Measurements from ENCODE around the gene ARHGEF28.

DNA sequence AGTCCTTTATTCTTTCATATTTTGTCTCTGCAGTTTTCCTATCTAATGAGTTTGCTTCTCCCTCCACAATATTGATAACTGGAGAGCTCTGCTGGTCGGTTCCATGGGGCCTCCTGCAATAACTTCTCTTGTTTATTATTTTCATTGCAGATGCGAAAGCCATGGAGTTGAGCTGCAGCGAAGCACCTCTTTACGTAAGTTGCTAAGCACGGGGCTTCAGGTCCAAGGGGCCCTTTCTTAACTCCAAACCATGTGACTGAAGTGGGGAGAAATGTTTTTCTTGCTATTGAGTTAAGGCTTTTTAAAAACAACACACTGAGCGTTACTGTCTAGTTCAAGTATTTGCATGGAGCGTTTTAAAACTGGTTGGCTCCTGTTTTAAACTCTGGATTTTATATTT is 58.7 kb downstream of the ARHGEF28 start:
- TF ChIP-seq POLR2A (IDR thresholded peaks at IDR 0.05; ENCODE audit: low read depth, low read length): no peak
- TF ChIP-seq RAD21 (IDR thresholded peaks at IDR 0.05; ENCODE audit: low read length): no peak
- TF ChIP-seq, protein P1, sequence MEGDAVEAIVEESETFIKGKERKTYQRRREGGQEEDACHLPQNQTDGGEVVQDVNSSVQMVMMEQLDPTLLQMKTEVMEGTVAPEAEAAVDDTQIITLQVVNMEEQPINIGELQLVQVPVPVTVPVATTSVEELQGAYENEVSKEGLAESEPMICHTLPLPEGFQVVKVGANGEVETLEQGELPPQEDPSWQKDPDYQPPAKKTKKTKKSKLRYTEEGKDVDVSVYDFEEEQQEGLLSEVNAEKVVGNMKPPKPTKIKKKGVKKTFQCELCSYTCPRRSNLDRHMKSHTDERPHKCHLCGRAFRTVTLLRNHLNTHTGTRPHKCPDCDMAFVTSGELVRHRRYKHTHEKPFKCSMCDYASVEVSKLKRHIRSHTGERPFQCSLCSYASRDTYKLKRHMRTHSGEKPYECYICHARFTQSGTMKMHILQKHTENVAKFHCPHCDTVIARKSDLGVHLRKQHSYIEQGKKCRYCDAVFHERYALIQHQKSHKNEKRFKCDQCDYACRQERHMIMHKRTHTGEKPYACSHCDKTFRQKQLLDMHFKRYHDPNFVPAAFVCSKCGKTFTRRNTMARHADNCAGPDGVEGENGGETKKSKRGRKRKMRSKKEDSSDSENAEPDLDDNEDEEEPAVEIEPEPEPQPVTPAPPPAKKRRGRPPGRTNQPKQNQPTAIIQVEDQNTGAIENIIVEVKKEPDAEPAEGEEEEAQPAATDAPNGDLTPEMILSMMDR (conservative IDR thresholded peaks at IDR 0.05; ENCODE audit: low read depth, low read length): no peak
- TF ChIP-seq MAFK (IDR thresholded peaks at IDR 0.05; ENCODE audit: low read depth, low read length): no peak
- TF ChIP-seq SMC3 (IDR thresholded peaks at IDR 0.05; ENCODE audit: low read depth, low read length): no peak
- TF ChIP-seq MAZ (IDR thresholded peaks at IDR 0.05; ENCODE audit: borderline replicate concordance, low read depth, low read length): no peak
- TF ChIP-seq, protein P2, sequence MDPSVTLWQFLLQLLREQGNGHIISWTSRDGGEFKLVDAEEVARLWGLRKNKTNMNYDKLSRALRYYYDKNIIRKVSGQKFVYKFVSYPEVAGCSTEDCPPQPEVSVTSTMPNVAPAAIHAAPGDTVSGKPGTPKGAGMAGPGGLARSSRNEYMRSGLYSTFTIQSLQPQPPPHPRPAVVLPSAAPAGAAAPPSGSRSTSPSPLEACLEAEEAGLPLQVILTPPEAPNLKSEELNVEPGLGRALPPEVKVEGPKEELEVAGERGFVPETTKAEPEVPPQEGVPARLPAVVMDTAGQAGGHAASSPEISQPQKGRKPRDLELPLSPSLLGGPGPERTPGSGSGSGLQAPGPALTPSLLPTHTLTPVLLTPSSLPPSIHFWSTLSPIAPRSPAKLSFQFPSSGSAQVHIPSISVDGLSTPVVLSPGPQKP (IDR thresholded peaks at IDR 0.05; ENCODE audit: borderline replicate concordance, low read depth, low read length): no peak
- TF ChIP-seq, protein P3, sequence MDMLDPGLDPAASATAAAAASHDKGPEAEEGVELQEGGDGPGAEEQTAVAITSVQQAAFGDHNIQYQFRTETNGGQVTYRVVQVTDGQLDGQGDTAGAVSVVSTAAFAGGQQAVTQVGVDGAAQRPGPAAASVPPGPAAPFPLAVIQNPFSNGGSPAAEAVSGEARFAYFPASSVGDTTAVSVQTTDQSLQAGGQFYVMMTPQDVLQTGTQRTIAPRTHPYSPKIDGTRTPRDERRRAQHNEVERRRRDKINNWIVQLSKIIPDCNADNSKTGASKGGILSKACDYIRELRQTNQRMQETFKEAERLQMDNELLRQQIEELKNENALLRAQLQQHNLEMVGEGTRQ (IDR thresholded peaks at IDR 0.05; ENCODE audit: low read depth, low read length): no peak
- TF ChIP-seq MXI1 (IDR thresholded peaks at IDR 0.05; ENCODE audit: borderline replicate concordance, low read depth, low read length): no peak
- TF ChIP-seq BHLHE40 (IDR thresholded peaks at IDR 0.05; ENCODE audit: low read depth, low read length): no peak
- TF ChIP-seq RFX5 (IDR thresholded peaks at IDR 0.05; ENCODE audit: low read depth, low read length): no peak
- no peak for TF ChIP-seq CHD1 (IDR thresholded peaks at IDR 0.05; ENCODE audit: low read depth, low read length)
